Muscle of arm (tissue), 12 donors: Measurements from ENCODE around the gene NTRK2. TPM values are rescaled to one million over a fixed set of nuclear protein-coding genes. Genes with fewer than 3 reads are reported as not detected.
A peak's percentile ranks its signal among the peaks of the same experiment; 100 is the strongest.

Experiments
- DNase-seq: peaks from one replicate; pipeline ENCODE4 v3.0.0-alpha.2; 2013
- polyA plus RNA-seq, 12 donors: library from polyadenylated mRNA; unstranded; fragments of 120-200 nt; gene quantifications; one replicate each; pipeline ENCODE4 v1.2.1, GENCODE V29; 2013; ENCODE audit not compliant: insufficient read length in 12 of 12

NTRK2 gene
- polyA plus RNA-seq, 12 donors, result 13.7 to 57.4 (median 20.5) TPM; not detected in 1

GRCh38 chr9:84937581-84937980 lies 268.1 kb downstream of the NTRK2 start:
- DNase-seq, result no peak

GRCh38 chr9:84939774-84940173 lies 270.2 kb downstream of the NTRK2 start:
- DNase-seq, result no peak

GRCh38 chr9:84940294-84940693 lies 270.8 kb downstream of the NTRK2 start:
- DNase-seq, result no peak

GRCh38 chr9:84941792-84942191 lies 272.3 kb downstream of the NTRK2 start:
- no peak for DNase-seq

GRCh38 chr9:84943482-84944050 lies 274.0 kb downstream of the NTRK2 start:
- DNase-seq, result no peak

GRCh38 chr9:84945878-84946538 lies 276.5 kb downstream of the NTRK2 start:
- DNase-seq, result no peak

GRCh38 chr9:84947412-84947972 lies 278.0 kb downstream of the NTRK2 start:
- no peak for DNase-seq

GRCh38 chr9:84949258-84949657 lies 279.7 kb downstream of the NTRK2 start:
- DNase-seq, result no peak

- DNase-seq, result no peak
Observed at GRCh38 chr9:84949971-84950370, 280.4 kb downstream of the NTRK2 start.

- DNase-seq, result no peak
Observed at GRCh38 chr9:84950879-84951811, 281.6 kb downstream of the NTRK2 start.

- DNase-seq, result no peak
Observed at GRCh38 chr9:84953252-84953773, 283.8 kb downstream of the NTRK2 start.

- DNase-seq, result peak; percentile 90
Observed at GRCh38 chr9:84953797-84954705, 284.5 kb downstream of the NTRK2 start.

GRCh38 chr9:84955155-84955554 lies 285.6 kb downstream of the NTRK2 start:
- DNase-seq, result no peak

- no peak for DNase-seq
Observed at GRCh38 chr9:84955971-84956370, 286.4 kb downstream of the NTRK2 start.

- DNase-seq, result no peak
Observed at GRCh38 chr9:84959339-84959738, 289.8 kb downstream of the NTRK2 start.

GRCh38 chr9:84966876-84967830 lies 297.6 kb downstream of the NTRK2 start:
- no peak for DNase-seq

- DNase-seq, result no peak
Observed at GRCh38 chr9:84969084-84969483, 299.6 kb downstream of the NTRK2 start.

GRCh38 chr9:84969736-84970135 lies 300.2 kb downstream of the NTRK2 start:
- no peak for DNase-seq

- no peak for DNase-seq
Observed at GRCh38 chr9:84970432-84970831, 300.9 kb downstream of the NTRK2 start.

- DNase-seq, result no peak
Observed at GRCh38 chr9:84971571-84971970, 302.0 kb downstream of the NTRK2 start.
